ENCODE results near the gene MCUB.
"Not testable (repeated sequence)": the region's sequence is repeated elsewhere in the genome, so short reads cannot be mapped to it uniquely, and the experiment has no call there.

MCUB gene

GRCh38 chr4:109588176-109588575 lies 28.1 kb downstream of the MCUB start:
- DNase-seq: no peak

GRCh38 chr4:109589119-109589518 lies 29.1 kb downstream of the MCUB start:
- DNase-seq: no peak

GRCh38 chr4:109589605-109590004 lies 29.6 kb downstream of the MCUB start:
- no peak for DNase-seq

- no peak for DNase-seq
Measured at GRCh38 chr4:109590905-109591304, 30.9 kb downstream of the MCUB start.

- no peak for DNase-seq
Measured at GRCh38 chr4:109592367-109592766, 32.3 kb downstream of the MCUB start.

GRCh38 chr4:109595123-109595522 lies 35.1 kb downstream of the MCUB start:
- DNase-seq: not testable (repeated sequence)

- not testable (repeated sequence) for DNase-seq
Measured at GRCh38 chr4:109596420-109597085, 36.5 kb downstream of the MCUB start.

- DNase-seq: no peak
Measured at GRCh38 chr4:109599046-109599652, 39.1 kb downstream of the MCUB start.

- DNase-seq: no peak
Measured at GRCh38 chr4:109600431-109600830, 40.4 kb downstream of the MCUB start.

DNA sequence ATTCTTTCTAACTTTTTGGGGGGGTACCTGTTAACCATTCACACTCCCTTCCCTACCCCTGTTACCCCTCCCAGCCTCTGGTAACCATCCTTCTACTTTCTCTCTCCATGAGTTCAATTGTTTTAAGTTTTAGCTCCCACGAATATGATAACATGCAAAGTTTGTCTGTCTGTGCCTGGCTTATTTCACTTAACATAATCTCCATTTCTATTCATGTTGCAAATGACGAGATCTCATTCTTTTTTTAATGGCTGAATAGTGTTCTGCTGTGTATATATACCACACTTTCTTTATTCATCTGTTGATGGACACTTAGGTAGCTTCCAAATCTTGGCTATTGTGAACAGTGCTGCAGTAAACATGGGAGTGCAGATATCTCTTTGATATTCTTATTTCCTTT lies 41.3 kb downstream of the MCUB start:
- no peak for DNase-seq

GRCh38 chr4:109607976-109608375 lies 47.9 kb downstream of the MCUB start:
- no peak for DNase-seq

DNA sequence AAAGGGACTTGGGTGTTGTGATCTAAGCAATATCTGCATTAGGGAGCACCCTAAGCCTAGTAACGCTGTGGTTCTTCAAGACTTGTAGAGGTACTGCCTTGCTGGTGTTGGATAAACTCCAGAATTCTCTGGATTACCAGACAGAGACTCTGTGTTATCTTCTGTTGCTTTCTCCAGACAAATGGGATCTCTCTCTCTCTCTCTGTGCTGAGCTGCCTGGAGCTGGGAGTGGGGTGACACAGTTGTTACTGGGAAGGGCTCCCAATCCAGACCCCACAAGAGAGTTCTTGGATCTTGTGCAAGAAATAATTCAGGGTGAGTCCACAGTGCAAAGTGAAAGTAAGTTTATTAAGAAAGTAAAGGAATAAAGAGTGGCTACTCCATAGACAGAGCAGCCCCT lies 48.8 kb downstream of the MCUB start:
- no peak for DNase-seq

GRCh38 chr4:109609431-109609830 lies 49.4 kb downstream of the MCUB start:
- no peak for DNase-seq

- DNase-seq: no peak
Measured at GRCh38 chr4:109610489-109610888, 50.4 kb downstream of the MCUB start.

DNA sequence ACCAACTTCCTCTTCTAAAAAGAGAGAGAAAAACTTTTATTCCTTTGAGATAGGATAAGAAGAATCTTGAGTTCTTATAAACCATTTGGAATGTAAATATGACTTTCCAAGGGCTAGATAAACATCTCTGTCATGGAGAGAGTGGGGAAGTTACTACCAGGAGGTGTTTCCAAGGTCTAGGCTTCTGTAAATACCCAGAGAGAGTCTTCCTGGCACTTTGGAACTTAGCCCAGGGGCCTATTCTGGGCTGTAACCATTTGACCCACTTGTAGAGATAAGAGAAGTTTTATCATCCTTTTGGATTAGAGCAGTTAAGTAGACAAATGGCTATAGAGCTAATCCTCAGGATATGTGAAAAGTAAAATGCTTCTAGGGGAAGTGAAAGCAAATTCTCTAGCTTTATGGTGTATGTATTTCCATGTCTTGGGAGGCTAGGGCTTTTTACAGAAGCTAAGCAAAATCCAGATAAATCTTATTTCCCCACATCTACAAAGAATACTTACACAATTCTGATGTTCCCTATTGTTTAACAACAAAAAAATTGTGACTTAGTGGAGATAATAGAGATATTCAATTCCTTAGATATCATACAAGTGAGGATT lies 51.1 kb downstream of the MCUB start:
- DNase-seq: no peak

- DNase-seq: no peak
Measured at GRCh38 chr4:109614015-109614414, 54.0 kb downstream of the MCUB start.

DNA sequence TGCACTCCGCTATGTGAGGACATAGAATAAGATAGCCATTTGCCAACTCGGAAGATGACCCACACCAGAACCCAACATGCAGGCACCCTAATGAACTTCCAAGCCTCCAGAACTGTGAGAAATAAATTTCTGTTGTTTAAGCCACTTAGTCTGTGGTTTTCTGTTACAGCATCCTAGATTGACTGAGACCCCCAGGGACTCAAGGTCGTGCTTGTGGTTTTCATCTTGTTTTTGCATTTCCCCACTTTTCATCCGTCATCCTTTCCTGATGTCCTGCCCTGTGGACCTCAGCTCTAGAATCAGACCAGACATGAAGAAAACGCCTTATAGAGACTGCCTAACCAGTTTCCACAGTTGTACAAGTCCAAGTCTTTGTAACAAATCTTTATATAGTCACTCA lies 54.4 kb downstream of the MCUB start:
- DNase-seq: no peak

- no peak for DNase-seq
Measured at GRCh38 chr4:109615742-109616141, 55.7 kb downstream of the MCUB start.

DNA sequence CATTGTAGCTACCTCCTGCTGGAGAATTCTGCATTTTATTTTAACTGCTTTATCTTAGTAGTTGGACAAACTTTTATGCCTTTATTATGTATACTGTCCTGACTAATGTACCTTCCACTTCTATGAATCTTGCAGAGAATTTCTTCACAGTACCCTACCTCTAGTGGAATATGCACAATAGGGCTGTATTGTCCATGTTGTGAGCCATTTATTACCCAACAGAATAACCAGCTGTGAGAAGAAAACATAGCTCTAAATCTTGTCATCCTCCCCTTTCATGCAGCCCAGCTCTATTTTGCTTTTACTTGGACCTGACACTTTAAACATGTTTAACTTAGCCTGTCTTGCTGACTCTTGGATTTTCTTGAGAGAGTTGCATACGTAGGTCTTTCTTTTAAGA lies 56.2 kb downstream of the MCUB start:
- no peak for DNase-seq

GRCh38 chr4:109622626-109623025 lies 62.6 kb downstream of the MCUB start:
- no peak for DNase-seq

DNA sequence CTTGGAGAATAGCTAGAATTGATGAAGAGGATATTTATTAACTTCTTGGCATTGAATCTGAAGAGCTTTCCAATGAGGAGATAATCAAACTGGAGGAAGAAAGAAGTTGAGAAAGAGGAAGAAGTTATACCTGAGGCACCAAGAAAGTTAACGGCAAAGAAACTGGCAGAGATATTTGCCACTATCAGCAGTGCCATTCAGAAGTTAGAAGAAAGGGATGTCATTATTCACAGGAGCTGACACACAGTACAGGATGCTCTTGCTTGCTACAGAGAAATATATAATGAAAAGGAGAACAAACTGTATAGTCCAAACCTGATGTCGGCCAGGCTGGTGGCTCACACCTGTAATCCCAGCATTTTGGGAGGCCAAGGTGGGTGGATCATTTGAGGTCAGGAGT lies 64.5 kb downstream of the MCUB start:
- DNase-seq: no peak

GRCh38 chr4:109627361-109627760 lies 67.3 kb downstream of the MCUB start:
- DNase-seq: no peak

DNA sequence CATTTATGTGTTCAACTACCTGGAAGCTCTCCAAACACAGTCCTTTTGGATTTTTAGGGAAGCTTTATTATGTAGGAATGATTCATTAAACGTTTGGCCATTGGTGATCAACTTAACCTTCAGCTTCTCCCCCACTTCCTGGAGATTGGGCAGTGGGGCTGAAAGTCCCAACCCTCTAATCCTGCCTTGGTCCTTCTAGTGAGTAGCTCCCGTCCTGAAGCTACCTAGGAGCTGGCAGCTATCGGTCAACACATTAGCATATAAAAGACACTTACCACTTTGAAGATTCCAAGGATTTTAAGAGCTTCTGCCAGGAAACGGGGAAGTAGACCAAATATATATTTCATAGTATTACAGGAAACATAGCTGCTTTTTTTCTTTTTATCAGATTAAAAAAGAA lies 69.7 kb downstream of the MCUB start:
- no peak for DNase-seq

DNA sequence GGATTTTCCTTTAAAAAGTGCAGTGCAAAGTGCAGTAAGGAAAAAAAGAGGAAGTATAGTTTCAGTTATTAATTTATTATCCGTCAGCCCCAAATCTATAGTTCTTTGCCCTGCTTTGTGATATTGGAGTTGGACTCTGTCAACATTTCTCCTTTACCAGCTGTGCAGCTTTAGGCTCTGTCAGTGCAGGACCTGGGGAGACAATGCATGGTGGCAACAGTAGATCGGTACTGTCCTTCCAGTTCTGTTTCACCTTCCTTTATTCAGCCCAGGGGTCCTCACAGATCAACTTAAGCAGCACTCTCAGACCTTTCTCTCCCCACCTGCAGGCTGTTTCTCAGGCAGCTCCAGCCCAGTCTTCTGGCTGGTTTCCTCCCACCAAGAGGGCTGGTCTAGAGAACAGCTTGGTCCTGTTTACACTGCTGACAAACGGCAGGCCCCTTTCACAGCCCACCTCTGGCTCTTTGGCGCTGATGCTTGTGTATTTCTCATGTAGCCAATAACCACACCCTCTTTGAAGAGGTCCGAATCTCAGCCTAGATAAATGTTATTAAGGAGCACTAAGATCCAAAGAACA lies 71.6 kb downstream of the MCUB start:
- DNase-seq: no peak

Measured in NCI-H1930 (cell line).